RKO (cell line): ENCODE measurements around the gene PKP2.

Experiments used
- DNase-seq: peaks from one replicate; pipeline ENCODE4 v3.0.0-alpha.2; 2016; ENCODE audit warnings: low spot score

PKP2 gene

GRCh38 chr12:32809196-32809595, 87.4 kb downstream of the PKP2 start:
- no peak for DNase-seq

GRCh38 chr12:32804301-32804700, 92.3 kb downstream of the PKP2 start:
- no peak for DNase-seq

GRCh38 chr12:32801269-32801980, 95.2 kb downstream of the PKP2 start:
- no peak for DNase-seq

DNA sequence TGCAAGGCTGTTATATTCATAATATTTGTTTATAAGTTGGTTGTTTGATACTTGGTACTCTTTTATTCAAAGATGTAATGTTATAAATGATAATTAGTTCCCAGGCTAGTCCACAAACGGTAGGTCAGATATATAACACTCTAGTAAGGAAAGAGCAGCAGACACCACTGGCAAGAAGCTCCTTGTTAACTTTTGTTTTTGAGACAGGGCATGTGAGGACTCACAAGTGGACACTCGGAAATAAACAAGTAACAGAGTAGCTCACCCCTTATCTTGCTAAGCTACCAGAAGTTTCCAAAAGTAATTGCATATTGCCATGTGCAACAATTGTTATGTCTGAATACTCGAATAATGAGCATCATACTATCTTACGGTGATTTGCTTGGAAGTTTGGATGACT, 102.3 kb downstream of the PKP2 start:
- DNase-seq, result no peak

- no peak for DNase-seq
These were observed 106.7 kb downstream of the PKP2 start for GRCh38 chr12:32789916-32790315.

DNA sequence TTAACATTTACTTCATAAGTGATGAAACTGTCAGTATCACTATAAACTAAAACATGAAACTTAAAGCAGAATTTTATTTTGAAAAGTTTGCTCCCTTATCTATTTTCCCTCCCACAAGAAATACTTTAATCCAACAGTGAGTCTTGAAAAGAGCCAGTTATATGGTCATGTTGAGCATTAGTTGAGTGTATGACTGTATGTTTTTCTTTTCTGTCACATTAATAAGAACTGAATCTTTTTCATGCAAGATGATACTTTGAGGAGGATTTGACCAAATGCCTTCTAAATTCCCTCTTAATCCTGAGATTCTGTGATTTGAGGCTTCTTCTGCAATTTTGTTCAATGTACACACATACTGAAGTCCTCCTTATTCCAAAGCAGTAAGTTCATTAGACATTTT, 107.1 kb downstream of the PKP2 start:
- DNase-seq, result no peak

GRCh38 chr12:32788405-32788804, 108.2 kb downstream of the PKP2 start:
- no peak for DNase-seq

DNA sequence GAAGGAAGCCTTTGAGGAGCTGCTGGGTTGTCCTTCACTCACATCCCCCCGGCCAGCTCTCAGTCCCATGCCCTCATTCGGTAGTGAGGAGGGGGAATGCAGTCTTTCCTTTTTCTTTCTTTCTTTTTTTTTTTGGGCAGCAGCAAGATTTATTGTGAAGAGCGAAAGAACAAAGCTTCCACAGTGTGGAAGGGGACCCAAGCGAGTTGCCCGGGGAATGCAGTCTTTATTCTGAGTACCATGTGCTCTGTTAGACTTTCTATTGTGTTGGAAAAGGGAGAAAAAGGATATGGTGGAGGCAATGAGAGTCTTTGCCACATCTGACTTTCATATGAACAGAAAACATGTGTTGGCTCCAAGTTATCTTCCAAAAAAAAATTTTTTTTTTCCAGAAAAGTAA, 111.0 kb downstream of the PKP2 start:
- DNase-seq, result no peak

GRCh38 chr12:32783029-32783428, 113.5 kb downstream of the PKP2 start:
- DNase-seq, result no peak

DNA sequence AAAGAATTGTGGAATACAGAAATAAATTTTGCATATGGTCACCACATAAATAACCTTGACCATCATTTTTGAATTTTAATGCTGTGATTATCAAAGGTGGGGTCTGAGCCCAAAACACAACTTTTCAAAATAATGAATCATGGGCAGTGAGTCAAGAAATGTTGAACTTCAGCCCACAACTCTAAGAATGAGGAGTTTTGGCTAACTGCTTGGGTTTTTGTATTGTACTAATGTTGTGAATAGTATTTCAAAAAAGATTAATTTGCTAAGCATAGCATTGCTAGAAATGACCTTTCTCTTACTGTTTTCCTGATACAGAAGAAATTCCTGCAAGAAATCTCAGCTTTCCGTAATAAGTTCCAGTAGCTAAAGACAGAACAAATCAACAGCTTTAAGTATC, 116.5 kb downstream of the PKP2 start:
- DNase-seq, result no peak

DNA sequence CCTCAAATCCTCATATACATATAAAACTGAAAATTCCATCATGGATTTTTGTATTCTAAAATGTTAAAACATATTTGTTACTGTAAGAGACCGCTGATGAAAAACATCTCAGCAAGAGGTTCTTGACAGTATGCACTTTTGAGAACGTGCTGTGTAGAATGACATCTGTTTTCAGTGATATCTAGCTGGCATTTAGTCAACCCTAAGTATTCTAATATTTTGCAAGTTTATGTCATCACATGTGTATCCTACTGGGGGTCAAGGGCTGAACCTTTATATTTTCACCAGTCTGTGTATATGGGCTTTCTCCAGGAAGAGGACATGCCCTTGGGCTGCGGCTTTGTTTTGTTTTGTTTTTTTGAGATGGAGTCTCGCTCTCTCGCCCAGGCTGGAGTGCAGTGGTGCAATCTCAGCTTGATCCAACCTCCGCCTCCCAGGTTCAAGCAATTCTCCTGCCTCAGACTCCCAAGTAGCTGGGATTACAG, 118.8 kb downstream of the PKP2 start:
- no peak for DNase-seq

DNA sequence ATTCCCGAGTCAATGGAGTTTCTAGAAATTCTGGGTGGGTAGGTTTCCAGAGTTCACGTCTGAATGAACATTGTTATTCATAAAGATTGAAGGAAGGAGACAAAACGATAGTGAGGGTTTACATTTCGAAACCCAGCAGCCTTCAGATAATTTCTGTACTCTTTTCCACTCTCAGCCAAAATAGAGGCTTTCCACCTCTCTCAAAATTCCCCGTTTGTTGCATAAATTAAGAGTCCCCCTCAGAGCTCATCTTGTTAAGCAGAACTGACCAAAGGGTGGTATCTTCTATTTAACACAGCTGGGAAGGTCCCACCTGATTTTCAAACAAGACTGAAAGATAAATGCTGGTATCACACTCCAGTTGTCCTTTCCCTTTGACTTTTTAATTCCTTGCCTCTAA, 119.4 kb downstream of the PKP2 start:
- no peak for DNase-seq

GRCh38 chr12:32776258-32776657, 120.3 kb downstream of the PKP2 start:
- DNase-seq, result no peak

DNA sequence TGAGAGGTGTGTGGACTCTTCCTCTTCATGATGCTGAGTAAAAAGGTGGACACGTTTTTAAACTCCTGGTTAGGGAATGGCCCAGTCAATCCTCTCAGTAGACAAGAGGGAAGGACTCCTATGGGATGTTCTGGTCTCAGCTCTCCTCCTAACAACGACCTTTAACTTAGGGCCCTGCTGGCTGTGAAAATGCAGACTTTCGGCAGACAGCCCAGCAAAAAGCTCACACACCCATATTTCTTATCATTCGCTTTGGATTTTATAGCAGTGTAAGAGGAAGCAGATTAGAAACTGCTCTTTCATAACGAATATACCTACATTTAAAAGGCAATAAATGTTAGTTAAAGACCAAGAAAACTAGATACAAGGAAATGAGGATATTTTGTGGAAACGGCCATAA, 122.9 kb downstream of the PKP2 start:
- DNase-seq, result no peak

DNA sequence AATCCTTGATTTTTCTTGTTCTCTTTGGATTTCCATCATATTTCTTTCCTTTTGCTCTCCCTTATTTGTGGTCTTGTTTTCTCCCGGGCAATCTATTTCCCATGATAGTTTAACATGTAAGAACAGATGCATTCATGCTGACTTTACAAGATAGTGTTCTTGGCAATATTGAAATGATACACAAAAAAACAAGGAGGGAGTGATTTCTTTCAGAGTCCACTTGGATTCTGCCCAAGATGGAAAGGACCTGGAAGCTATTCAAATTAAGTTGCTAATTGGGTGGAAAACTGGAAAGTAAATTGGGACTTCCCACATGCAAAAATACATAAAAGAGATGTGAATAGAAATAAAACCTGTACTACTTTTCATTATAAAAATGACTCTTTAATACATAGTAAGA, 126.4 kb downstream of the PKP2 start:
- DNase-seq, result no peak

DNA sequence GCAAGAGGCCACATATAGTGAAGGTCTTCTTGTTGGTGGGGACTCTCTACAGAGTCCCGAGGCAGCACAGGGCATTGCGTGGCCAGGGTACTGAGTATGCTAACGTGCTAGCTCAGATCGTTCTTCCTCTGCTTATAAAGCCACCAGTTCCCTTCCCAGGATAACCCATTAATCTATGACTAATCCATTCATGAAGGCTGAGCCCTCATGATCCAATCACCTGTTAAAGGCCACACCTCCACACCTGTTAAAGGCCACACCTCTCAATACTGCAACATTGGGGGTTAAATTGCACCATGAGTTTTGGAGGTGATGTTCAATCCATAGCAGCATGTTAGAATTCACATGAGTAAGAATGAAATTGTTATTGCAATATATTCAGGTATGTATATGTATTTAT, 128.1 kb downstream of the PKP2 start:
- DNase-seq, result no peak

- DNase-seq, result no peak
These were observed 130.7 kb downstream of the PKP2 start for GRCh38 chr12:32765906-32766305.

- DNase-seq, result no peak
These were observed 134.9 kb downstream of the PKP2 start for GRCh38 chr12:32761716-32762115.

- no peak for DNase-seq
These were observed 139.4 kb downstream of the PKP2 start for GRCh38 chr12:32757157-32757556.

GRCh38 chr12:32756476-32757066, 140.0 kb downstream of the PKP2 start:
- DNase-seq, result peak; percentile 32

GRCh38 chr12:32755654-32756475, 140.7 kb downstream of the PKP2 start, which contains the start of gene YARS2:
YARS2 (minus strand) TSS chr12:32755897; CDS start chr12:32755874, 23 bp downstream.
- peak; percentile 98 for DNase-seq

DNA sequence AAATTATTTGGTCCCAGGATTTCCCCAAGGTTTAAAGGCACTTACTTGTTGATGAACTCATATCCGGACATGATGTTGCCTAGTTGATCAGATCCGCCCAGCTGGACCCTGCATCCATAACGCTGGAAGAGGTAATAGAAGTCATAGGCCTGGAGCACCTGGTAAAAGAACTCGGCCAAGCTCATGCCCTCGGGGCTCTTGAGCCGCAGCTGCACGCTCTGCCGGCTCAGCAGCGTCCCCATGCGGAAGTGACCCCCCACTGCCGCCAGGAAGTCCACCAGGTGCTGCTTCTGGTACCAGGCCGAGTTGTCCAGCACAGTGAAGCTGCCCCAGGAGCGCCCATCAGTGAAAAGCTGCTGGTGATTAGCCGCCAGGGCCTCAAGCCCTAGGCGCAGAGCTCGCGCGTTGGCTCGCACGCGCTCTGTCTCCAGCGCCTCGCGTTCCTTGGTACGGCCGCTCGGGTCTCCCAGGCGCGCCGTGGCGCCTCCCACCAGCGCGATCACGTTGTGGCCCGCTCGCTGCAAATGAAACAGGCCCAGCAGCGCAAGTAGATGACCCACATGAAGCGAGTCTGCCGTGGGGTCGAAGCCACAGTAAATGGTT, 141.4 kb downstream of the PKP2 start:
- DNase-seq, result peak; percentile 99

- peak; percentile 56 for DNase-seq
These were observed 142.5 kb downstream of the PKP2 start for GRCh38 chr12:32754111-32754510.
